H1 (cell line): ENCODE results near the gene SCAMP4. TPM values are rescaled to one million over a fixed set of nuclear protein-coding genes. Genes with fewer than 3 reads are reported as not detected.

Experiments
- CTCF ChIA-PET: fragments of 300-600 bp; sonication (Branson Sonifier 250); formaldehyde crosslinking; loops from one replicate; lab custom pipeline; 2021; ENCODE audit not compliant: partially characterized antibody; lab: Charles Lee
- POLR2A ChIA-PET: fragments of 300-600 bp; sonication (Branson Sonifier 250); formaldehyde crosslinking; loops from one replicate; lab custom pipeline; 2021; ENCODE audit warnings: inconsistent platforms; ENCODE audit not compliant: partially characterized antibody; lab: Charles Lee
- DNase-seq, 2 experiments: peaks; one replicate each; pipeline versions ENCODE4 v3.0.0 to v3.0.0-alpha.2; 2010 to 2022; ENCODE audit warnings: low spot score in 2 of 2, low read depth in 1 of 2, mixed read lengths in 1 of 2
- FAIRE-seq: peaks from 2 replicates; lab custom pipeline; 2011; peaks lifted over from hg19 to GRCh38; lab: Jason Lieb, UNC
- H2AFZ ChIP-seq: 2 replicates; pipeline ENCODE4 v1.8.1; 2012; ENCODE audit warnings: low read length, inconsistent platforms
- H2AK5ac ChIP-seq: 2 replicates; pipeline ENCODE4 v1.6.1; 2013; ENCODE audit warnings: low read depth, low read length
- H2BK120ac ChIP-seq: replicated peaks from 2 replicates; pipeline ENCODE3; 2013; ENCODE audit warnings: low read depth, low read length, inconsistent platforms
- H2BK12ac ChIP-seq: 2 replicates; pipeline ENCODE4 v1.6.1; 2013; ENCODE audit warnings: low read depth, low read length
- H2BK15ac ChIP-seq: 2 replicates; pipeline ENCODE4 v1.6.1; 2013; ENCODE audit warnings: low read length
- H2BK20ac ChIP-seq: 2 replicates; pipeline ENCODE4 v1.6.1; 2013; ENCODE audit warnings: low read length
- H2BK5ac ChIP-seq: 2 replicates; pipeline ENCODE4 v1.6.1; 2013; ENCODE audit warnings: low read depth, low read length
- H3K14ac ChIP-seq: 2 replicates; pipeline ENCODE4 v1.6.1; 2013; ENCODE audit warnings: inconsistent platforms; ENCODE audit not compliant: insufficient read length
- H3K18ac ChIP-seq: 2 replicates; pipeline ENCODE4 v1.6.1; 2013; ENCODE audit warnings: low read length; ENCODE audit errors: extremely low read depth
- H3K23ac ChIP-seq: 2 replicates; pipeline ENCODE4 v1.6.1; 2013; ENCODE audit warnings: inconsistent platforms; ENCODE audit not compliant: insufficient read length
- H3K23me2 ChIP-seq: 2 replicates; pipeline ENCODE4 v1.6.1; 2013; ENCODE audit warnings: low read depth, low read length
- H3K27ac ChIP-seq: 2 replicates; pipeline ENCODE4 v1.6.1; 2011; ENCODE audit warnings: low read depth, low read length, inconsistent platforms
- H3K27me3 ChIP-seq, 4 experiments: replicated peaks in 1 of 4; 1 replicate in 1 of 4; 2 replicates in 3 of 4; pipeline versions ENCODE4 v1.6.1 to v1.8.1; 2011 to 2013; ENCODE audit warnings: low read length in 3 of 4, mild to moderate bottlenecking in 3 of 4, inconsistent platforms in 2 of 4, mixed read lengths in 2 of 4, moderate library complexity in 1 of 4; ENCODE audit not compliant: control insufficient read depth in 3 of 4, insufficient read depth in 3 of 4; ENCODE audit errors: extremely low read depth in 1 of 4
- H3K36me3 ChIP-seq, 4 experiments: 2 replicates each; pipeline versions ENCODE4 v1.6.1 to v1.8.1; 2011 to 2013; ENCODE audit warnings: mild to moderate bottlenecking in 4 of 4, low read length in 3 of 4, moderate library complexity in 2 of 4, control low read depth in 1 of 4, inconsistent platforms in 1 of 4; ENCODE audit not compliant: insufficient read depth in 4 of 4, control insufficient read depth in 2 of 4
- H3K4ac ChIP-seq: replicated peaks from 2 replicates; pipeline ENCODE3; 2013; ENCODE audit warnings: low read length, low read depth, mixed read lengths, inconsistent platforms; ENCODE audit not compliant: insufficient read length
- H3K4me1 ChIP-seq, 4 experiments: replicated peaks in 1 of 4; 1 replicate in 1 of 4; 2 replicates in 3 of 4; pipeline versions ENCODE4 v1.6.1 to v1.8.1; 2011 to 2013; ENCODE audit warnings: low read length in 3 of 4, inconsistent platforms in 2 of 4, mixed read lengths in 1 of 4; ENCODE audit not compliant: insufficient read depth in 4 of 4, control insufficient read depth in 3 of 4
- H3K4me2 ChIP-seq, 2 experiments: 2 replicates each; pipeline versions ENCODE4 v1.6.1 to v1.8.1; 2011 to 2013; ENCODE audit warnings: low read depth in 2 of 2, low read length in 2 of 2, control low read depth in 1 of 2, inconsistent platforms in 1 of 2, mild to moderate bottlenecking in 1 of 2; ENCODE audit not compliant: insufficient read depth in 1 of 2
- H3K4me3 ChIP-seq, 4 experiments: fragments of 200-600, 300-600 bp in 1 of 4; sonication (generic), shearing (Covaris generic), sonication (Bioruptor Twin) in 1 of 4; 2 replicates each; pipeline versions ENCODE4 v1.5.1 to v1.8.1; 2011 to 2016; ENCODE audit warnings: low read length in 4 of 4, low read depth in 3 of 4, control low read depth in 2 of 4, inconsistent platforms in 2 of 4, mild to moderate bottlenecking in 2 of 4, mixed read lengths in 1 of 4, moderate library complexity in 1 of 4; ENCODE audit not compliant: insufficient read depth in 2 of 4; ENCODE audit errors: extremely low read depth in 1 of 4
- H3K56ac ChIP-seq: replicated peaks from 2 replicates; pipeline ENCODE3; 2013; ENCODE audit warnings: low read depth, mild to moderate bottlenecking, mixed read lengths, low read length, inconsistent platforms; ENCODE audit not compliant: insufficient read length
- H3K79me1 ChIP-seq: 2 replicates; pipeline ENCODE4 v1.6.1; 2013; ENCODE audit warnings: low read depth, low read length, control low read depth
- H3K79me2 ChIP-seq, 2 experiments: 2 replicates each; pipeline versions ENCODE4 v1.6.1 to v1.8.1; 2012 to 2013; ENCODE audit warnings: low read length in 2 of 2, mild to moderate bottlenecking in 2 of 2, inconsistent platforms in 1 of 2; ENCODE audit not compliant: insufficient read depth in 2 of 2, control insufficient read depth in 1 of 2
- H3K9ac ChIP-seq, 4 experiments: replicated peaks in 1 of 4; 1 replicate in 1 of 4; 2 replicates in 3 of 4; pipeline versions ENCODE4 v1.6.1 to v1.8.1; 2011 to 2013; ENCODE audit warnings: low read depth in 3 of 4, low read length in 3 of 4, control low read depth in 2 of 4, mild to moderate bottlenecking in 2 of 4, moderate library complexity in 2 of 4, inconsistent platforms in 1 of 4; ENCODE audit errors: extremely low read depth in 1 of 4
- H3K9me3 ChIP-seq, 2 experiments: 2 replicates each; pipeline versions ENCODE4 v1.6.1 to v1.8.1; 2012 to 2013; ENCODE audit warnings: mild to moderate bottlenecking in 2 of 2, moderate library complexity in 2 of 2, control low read depth in 1 of 2, inconsistent platforms in 1 of 2, low read depth in 1 of 2, low read length in 1 of 2, mixed read lengths in 1 of 2; ENCODE audit not compliant: insufficient read depth in 2 of 2
- H4K20me1 ChIP-seq, 2 experiments: replicated peaks in 1 of 2; 2 replicates each; pipeline versions ENCODE3 to v1.8.1; 2011 to 2013; ENCODE audit warnings: inconsistent platforms in 2 of 2, low read length in 2 of 2, mild to moderate bottlenecking in 1 of 2; ENCODE audit not compliant: insufficient read depth in 2 of 2, control insufficient read depth in 1 of 2
- H4K5ac ChIP-seq: 2 replicates; pipeline ENCODE4 v1.6.1; 2013; ENCODE audit warnings: low read length, low read depth, mixed read lengths, inconsistent platforms; ENCODE audit not compliant: insufficient read length
- H4K8ac ChIP-seq: 2 replicates; pipeline ENCODE4 v1.8.0; 2013; ENCODE audit warnings: mild to moderate bottlenecking, moderate library complexity, low read length, inconsistent platforms; ENCODE audit not compliant: insufficient read depth; ENCODE audit errors: extremely low read depth
- H4K91ac ChIP-seq: replicated peaks from 2 replicates; pipeline ENCODE3; 2013; ENCODE audit warnings: low read length, mixed read lengths, inconsistent platforms; ENCODE audit not compliant: insufficient read length
- CBX5 ChIP-seq: fragments of 300-800, 300-1000 bp; sonication (generic); IDR thresholded peaks from 2 replicates; pipeline ENCODE4 v1.7.1; 2016; ENCODE audit warnings: antibody characterized with exemption, low read length, low read depth
- CTBP2 ChIP-seq: IDR thresholded peaks from 2 replicates; pipeline ENCODE4 v1.7.0; 2011; ENCODE audit warnings: borderline replicate concordance, mild to moderate bottlenecking, moderate library complexity, mixed read lengths, low read length; ENCODE audit not compliant: insufficient read depth, insufficient read length
- GTF2F1 ChIP-seq: IDR thresholded peaks from 2 replicates; pipeline ENCODE4 v1.6.1; 2012; ENCODE audit warnings: low read depth, low read length, improper control_type of control experiment, borderline replicate concordance
- KDM1A ChIP-seq: fragments of 200-600, 300-600 bp; sonication (generic); IDR thresholded peaks from 2 replicates; pipeline ENCODE4 v1.7.1; 2016; ENCODE audit warnings: mild to moderate bottlenecking, low read length, borderline replicate concordance
- SIN3A ChIP-seq, 2 experiments: IDR thresholded peaks in 1 of 2; conservative IDR thresholded peaks in 1 of 2; 2 replicates each; pipeline ENCODE4 v1.6.1; 2011 to 2012; ENCODE audit warnings: low read length in 2 of 2, improper control_type of control experiment in 1 of 2, low read depth in 1 of 2, mild to moderate bottlenecking in 1 of 2
- SP2 ChIP-seq: IDR thresholded peaks from 2 replicates; pipeline ENCODE4 v1.6.1; 2012; ENCODE audit warnings: mild to moderate bottlenecking, low read length, inconsistent platforms
- TAF7 ChIP-seq: optimal IDR thresholded peaks from 2 replicates; pipeline ENCODE3; 2011; ENCODE audit warnings: low read depth, mild to moderate bottlenecking, inconsistent platforms, low read length, moderate library complexity, borderline replicate concordance
- TCF12 ChIP-seq: IDR thresholded peaks from 2 replicates; pipeline ENCODE4 v1.6.1; 2011; ENCODE audit warnings: low read depth, mild to moderate bottlenecking, low read length
- TEAD4 ChIP-seq: IDR thresholded peaks from 2 replicates; pipeline ENCODE4 v1.6.1; 2012; ENCODE audit warnings: low read depth, low read length, inconsistent platforms, mixed read lengths
- ZNF274 ChIP-seq: IDR thresholded peaks from 2 replicates; pipeline ENCODE4 v1.7.0; 2012; ENCODE audit warnings: low read length, borderline replicate concordance; ENCODE audit errors: extremely low read depth
- WGBS, 2 experiments: shearing (Covaris generic) in 1 of 2; methylation state at CpG; one replicate each; pipeline versions ENCODE4 v1.1.6 to v1.1.7; 2013 to 2015; ENCODE audit warnings: low lambda C conversion rate in 2 of 2, mixed read lengths in 2 of 2, inconsistent platforms in 1 of 2, low coverage in 1 of 2, missing lambda C conversion rate in 1 of 2; ENCODE audit not compliant: insufficient replicate concordance in 2 of 2, insufficient coverage in 1 of 2, insufficient read length in 1 of 2; ENCODE audit errors: extremely low coverage in 1 of 2, missing lambda C conversion rate in 1 of 2; 5-methylcytosine and 5-hydroxymethylcytosine counted together
- polyA plus RNA-seq, 7 experiments: library from polyadenylated mRNA; depleted of rRNA in 3 of 7; stranded (reverse) in 5 of 7; unstranded in 2 of 7; fragments of >200 nt in 5 of 7; fragments of 200-250 nt in 2 of 7; gene quantifications; 1 replicate in 5 of 7; 2 replicates in 1 of 7; 4 replicates in 1 of 7; pipeline versions ENCODE4 v1.2.1 to v1.2.3, GENCODE V29; 2011 to 2013; ENCODE audit warnings: missing spikeins in 2 of 7, mixed read lengths in 2 of 7
- total RNA-seq: library from RNA; stranded (reverse); fragmentation: NEBNext Ultra II Directional; extraction: Animal tissue kit (Norgen Biotek cat#: 25700); gene quantifications from 2 replicates; pipeline ENCODE4 v1.2.1, GENCODE V29; 2021
- TF ChIP-seq, protein P1 (sequence below), 3 experiments: IDR thresholded peaks; 1 replicate in 2 of 3; 2 replicates in 1 of 3; pipeline versions ENCODE4 v1.5.1 to v1.6.1; 2011; ENCODE audit warnings: low read length in 3 of 3, mild to moderate bottlenecking in 3 of 3, inconsistent platforms in 2 of 3, low read depth in 1 of 3, moderate library complexity in 1 of 3; ENCODE audit not compliant: insufficient read depth in 1 of 3; ENCODE audit errors: control extremely low read depth in 1 of 3

Gene SCAMP4
- total and polyA plus RNA-seq, 2 of the 8 experiments (the other 6 are each of a cell fraction or from before 2014, with no cell fraction given): 17.1 to 61.4 TPM

DNA sequence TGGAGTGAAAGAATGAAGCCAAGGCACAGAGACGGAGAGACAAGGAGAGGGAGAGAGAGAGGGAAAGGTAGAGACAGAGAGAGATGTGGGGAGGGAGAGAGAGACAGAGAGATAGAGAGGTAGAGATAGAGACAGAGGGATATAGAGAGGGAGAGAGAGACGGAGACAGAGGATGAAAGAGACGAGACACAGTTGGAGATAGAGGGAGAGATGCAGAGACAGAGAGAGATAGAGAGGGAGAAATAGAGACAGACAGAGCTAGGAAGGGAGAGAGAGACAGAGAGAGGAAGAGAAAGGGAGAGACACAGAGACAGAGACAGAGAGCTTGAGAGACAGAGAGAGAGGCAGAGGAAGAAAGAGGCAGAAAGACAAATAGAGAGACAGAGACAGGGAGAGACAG, 31.2 kb downstream of the SCAMP4 start:
- WGBS, 2 experiments: 92% methylated on average over 3 of the region's 3 CpGs; no CpG with 5 or more reads in 1 of the 2 experiments
- Histone ChIP-seq H2BK120ac (no peak overlapping the region), H2AFZ (no peak overlapping the region), H4K91ac (no peak overlapping the region), H2BK20ac (no peak overlapping the region), H4K8ac (no peak overlapping the region), H3K9me3 (peaks cover 3 to 8% of the 10 kb centered on the region in 2 experiments; a peak in 2 of 4 replicates), H3K79me1 (no peaks in the 10 kb centered on the region), H3K36me3 (no peaks in the 10 kb centered on the region), H2BK5ac (no peak overlapping the region), H3K4me2 (no peak overlapping the region), H3K4me3 (no peak overlapping the region), H2BK15ac (no peak overlapping the region), H3K56ac (peak overlapping the region; percentile 54), H3K27me3 (no peaks in the 10 kb centered on the region), H3K79me2 (no peaks in the 10 kb centered on the region; a peak in 1 of 4 replicates), H2BK12ac (no peak overlapping the region), H4K5ac (no peak overlapping the region), H3K4me1 (peaks cover 0 to 8% (median 3%) of the 10 kb centered on the region in 4 experiments; a peak in 5 of 7 replicates), H3K4ac (no peak overlapping the region), H3K27ac (no peak overlapping the region), H4K20me1 (no peaks in the 10 kb centered on the region), H3K23ac (no peak overlapping the region), H2AK5ac (no peak overlapping the region), H3K23me2 (peaks cover 4% of the 10 kb centered on the region; the same call in 1 of the 2 replicates), H3K18ac (no peak overlapping the region), H3K9ac (no peak overlapping the region), H3K14ac (no peak overlapping the region)
- CTCF ChIA-PET: interaction anchor here (0.9 to 2.6 kb wide), 7 partner anchors 8 to 162 kb away, joined by 3 to 17 read pairs (median 3); no protein-coding TSS in a partner anchor
- POLR2A ChIA-PET: interaction anchor here (0.6 to 2.3 kb wide), 6 partner anchors 10 to 46 kb away, joined by 3 to 13 read pairs (median 3); partner anchors contain the start of genes ADAT3 and SCAMP4
- no peak for FAIRE-seq
- DNase-seq: no peak
- TF ChIP-seq KDM1A: no peak
- TF ChIP-seq SIN3A (conservative IDR thresholded peaks at IDR 0.05 in 1 of 2, IDR thresholded peaks at IDR 0.05 in 1 of 2; ENCODE audit: low read depth in 1 of 2, low read length in 2 of 2): no peak
- TF ChIP-seq GTF2F1: no peak
- TF ChIP-seq TCF12: no peak
- no peak for TF ChIP-seq CBX5
- TF ChIP-seq ZNF274: no peak
- TF ChIP-seq, protein P1, sequence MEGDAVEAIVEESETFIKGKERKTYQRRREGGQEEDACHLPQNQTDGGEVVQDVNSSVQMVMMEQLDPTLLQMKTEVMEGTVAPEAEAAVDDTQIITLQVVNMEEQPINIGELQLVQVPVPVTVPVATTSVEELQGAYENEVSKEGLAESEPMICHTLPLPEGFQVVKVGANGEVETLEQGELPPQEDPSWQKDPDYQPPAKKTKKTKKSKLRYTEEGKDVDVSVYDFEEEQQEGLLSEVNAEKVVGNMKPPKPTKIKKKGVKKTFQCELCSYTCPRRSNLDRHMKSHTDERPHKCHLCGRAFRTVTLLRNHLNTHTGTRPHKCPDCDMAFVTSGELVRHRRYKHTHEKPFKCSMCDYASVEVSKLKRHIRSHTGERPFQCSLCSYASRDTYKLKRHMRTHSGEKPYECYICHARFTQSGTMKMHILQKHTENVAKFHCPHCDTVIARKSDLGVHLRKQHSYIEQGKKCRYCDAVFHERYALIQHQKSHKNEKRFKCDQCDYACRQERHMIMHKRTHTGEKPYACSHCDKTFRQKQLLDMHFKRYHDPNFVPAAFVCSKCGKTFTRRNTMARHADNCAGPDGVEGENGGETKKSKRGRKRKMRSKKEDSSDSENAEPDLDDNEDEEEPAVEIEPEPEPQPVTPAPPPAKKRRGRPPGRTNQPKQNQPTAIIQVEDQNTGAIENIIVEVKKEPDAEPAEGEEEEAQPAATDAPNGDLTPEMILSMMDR (IDR thresholded peaks at IDR 0.05; ENCODE audit: control extremely low read depth in 1 of 3, insufficient read depth in 1 of 3, low read depth in 1 of 3, low read length in 3 of 3): no peak
- TF ChIP-seq TEAD4: no peak
- no peak for TF ChIP-seq CTBP2
- TF ChIP-seq SP2: no peak
- no peak for TF ChIP-seq TAF7
